Large intestine (tissue), 12 donors: ENCODE results near the gene DMAC1. TPM values are rescaled to one million over a fixed set of nuclear protein-coding genes. Genes with fewer than 3 reads are reported as not detected.

Source experiments
- DNase-seq, 2 donors: peaks; one replicate each; pipeline versions ENCODE4 v3.0.0 to v3.0.0-alpha.2; 2013
- H3K27ac ChIP-seq: one replicate; pipeline ENCODE4 v1.5.1; 2013; ENCODE audit warnings: low read length
- H3K27me3 ChIP-seq: 2 replicates; pipeline ENCODE4 v1.6.1; 2013; ENCODE audit warnings: low read length; ENCODE audit not compliant: control insufficient read depth, insufficient read depth
- H3K36me3 ChIP-seq: 2 replicates; pipeline ENCODE4 v1.6.1; 2013; ENCODE audit warnings: low read length; ENCODE audit not compliant: control insufficient read depth, insufficient read depth
- H3K4me1 ChIP-seq: one replicate; pipeline ENCODE4 v1.6.1; 2013; ENCODE audit warnings: low read length; ENCODE audit not compliant: control insufficient read depth, insufficient read depth
- H3K4me3 ChIP-seq: one replicate; pipeline ENCODE4 v1.5.1; 2013; ENCODE audit warnings: low read length
- H3K9me3 ChIP-seq: one replicate; pipeline ENCODE4 v1.6.1; 2013; ENCODE audit warnings: mild to moderate bottlenecking, low read depth, low read length, moderate library complexity; ENCODE audit not compliant: control insufficient read depth
- WGBS: methylation state at CpG from one replicate; pipeline ENCODE4 v1.1.5; 2013; ENCODE audit warnings: low lambda C conversion rate; ENCODE audit not compliant: insufficient coverage; 5-methylcytosine and 5-hydroxymethylcytosine counted together
- long read RNA-seq, 11 donors: transcript quantifications; one replicate each; lab custom pipeline, GENCODE V29; 2026
- polyA plus RNA-seq: library from polyadenylated mRNA; unstranded; fragments of 120-200 nt; gene quantifications from one replicate; pipeline ENCODE4 v1.2.1, GENCODE V29; 2013

Gene DMAC1, protein sequence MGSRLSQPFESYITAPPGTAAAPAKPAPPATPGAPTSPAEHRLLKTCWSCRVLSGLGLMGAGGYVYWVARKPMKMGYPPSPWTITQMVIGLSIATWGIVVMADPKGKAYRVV
- 46.5 TPM for polyA plus RNA-seq
- long read RNA-seq, donor 1, transcript DMAC1-201 (2 exons, 2,755 nt) = major isoform, 50 of 50 reads
- long read RNA-seq, donor 1, partial matches to known transcripts = 0 of 50 reads
- long read RNA-seq, donor 1, other reads (novel, unspliced or antisense) = 0 of 50 reads
- long read RNA-seq, donor 2, transcript DMAC1-201 (2 exons, 2,755 nt) = major isoform, 99 of 112 reads
- long read RNA-seq, donor 2, partial matches to known transcripts = 0 of 112 reads
- long read RNA-seq, donor 2, other reads (novel, unspliced or antisense) = 13 of 112 reads
- long read RNA-seq, donor 3 = 0 reads
- long read RNA-seq, donor 4, transcript DMAC1-201 (2 exons, 2,755 nt) = major isoform, 14 of 14 reads
- long read RNA-seq, donor 4, partial matches to known transcripts = 0 of 14 reads
- long read RNA-seq, donor 4, other reads (novel, unspliced or antisense) = 0 of 14 reads
- long read RNA-seq, donor 5, transcript DMAC1-201 (2 exons, 2,755 nt) = major isoform, 61 of 67 reads
- long read RNA-seq, donor 5, partial matches to known transcripts = 0 of 67 reads
- long read RNA-seq, donor 5, other reads (novel, unspliced or antisense) = 6 of 67 reads
- long read RNA-seq, donor 6, transcript DMAC1-201 (2 exons, 2,755 nt) = major isoform, 95 of 111 reads
- long read RNA-seq, donor 6, partial matches to known transcripts = 0 of 111 reads
- long read RNA-seq, donor 6, other reads (novel, unspliced or antisense) = 16 of 111 reads
- long read RNA-seq, donor 7, transcript DMAC1-201 (2 exons, 2,755 nt) = major isoform, 75 of 80 reads
- long read RNA-seq, donor 7, partial matches to known transcripts = 0 of 80 reads
- long read RNA-seq, donor 7, other reads (novel, unspliced or antisense) = 5 of 80 reads
- long read RNA-seq, donor 8, transcript DMAC1-201 (2 exons, 2,755 nt) = major isoform, 136 of 162 reads
- long read RNA-seq, donor 8, partial matches to known transcripts = 0 of 162 reads
- long read RNA-seq, donor 8, other reads (novel, unspliced or antisense) = 26 of 162 reads
- long read RNA-seq, donor 9, transcript DMAC1-201 (2 exons, 2,755 nt) = major isoform, 186 of 204 reads
- long read RNA-seq, donor 9, partial matches to known transcripts = 0 of 204 reads
- long read RNA-seq, donor 9, other reads (novel, unspliced or antisense) = 18 of 204 reads
- long read RNA-seq, donor 10, transcript DMAC1-201 (2 exons, 2,755 nt) = major isoform, 107 of 118 reads
- long read RNA-seq, donor 10, partial matches to known transcripts = 0 of 118 reads
- long read RNA-seq, donor 10, other reads (novel, unspliced or antisense) = 11 of 118 reads
- long read RNA-seq, donor 11, transcript DMAC1-201 (2 exons, 2,755 nt) = major isoform, 83 of 97 reads
- long read RNA-seq, donor 11, partial matches to known transcripts = 0 of 97 reads
- long read RNA-seq, donor 11, other reads (novel, unspliced or antisense) = 14 of 97 reads

DNA sequence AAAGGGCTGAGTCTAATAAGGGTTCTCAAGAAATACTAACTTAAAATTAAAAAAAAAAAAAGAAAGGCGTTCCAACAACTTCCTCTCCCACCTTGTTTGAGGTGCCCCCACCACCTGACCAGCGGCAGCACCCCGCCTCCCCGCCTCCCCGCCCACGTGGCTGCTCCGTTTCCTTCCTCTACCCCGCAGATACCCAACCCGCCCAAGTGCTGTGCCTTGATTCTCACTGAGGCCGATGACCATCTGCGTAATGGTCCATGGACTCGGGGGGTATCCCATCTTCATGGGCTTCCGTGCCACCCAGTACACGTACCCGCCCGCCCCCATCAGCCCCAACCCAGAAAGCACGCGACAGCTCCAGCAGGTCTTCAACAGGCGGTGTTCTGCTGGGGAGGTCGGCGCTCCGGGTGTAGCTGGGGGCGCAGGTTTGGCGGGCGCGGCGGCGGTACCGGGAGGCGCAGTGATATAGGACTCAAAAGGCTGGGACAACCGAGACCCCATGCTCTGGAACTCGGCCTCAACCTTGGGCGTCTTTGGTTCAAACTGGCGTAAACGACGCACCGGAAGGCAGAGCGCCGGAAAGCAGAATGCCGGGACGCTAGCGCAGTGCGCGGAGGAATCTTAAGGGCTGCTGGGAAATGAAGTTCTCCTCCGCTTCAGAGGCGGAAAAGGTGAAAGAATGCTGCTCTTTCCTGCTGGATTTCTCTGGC is at the start of gene DMAC1:
DMAC1 (minus strand) TSS at position 545 of the 710 bp plus-strand sequence; CDS start at position 501, 44 bp downstream.
- H3K36me3 ChIP-seq = peaks cover 8% of the 10 kb centered on the region
- peak; percentile 85 to 92 for DNase-seq
- H3K4me1 ChIP-seq = peaks cover 6% of the 10 kb centered on the region
- no peaks in the 10 kb centered on the region for H3K9me3 ChIP-seq
- peak within 1 kb of the TSS; percentile 78 for H3K27ac ChIP-seq
- no peaks in the 10 kb centered on the region for H3K27me3 ChIP-seq
- WGBS = no CpG with 5 or more reads among the region's 46 CpGs
- H3K4me3 ChIP-seq = peak within 1 kb of the TSS; percentile 96

DNA sequence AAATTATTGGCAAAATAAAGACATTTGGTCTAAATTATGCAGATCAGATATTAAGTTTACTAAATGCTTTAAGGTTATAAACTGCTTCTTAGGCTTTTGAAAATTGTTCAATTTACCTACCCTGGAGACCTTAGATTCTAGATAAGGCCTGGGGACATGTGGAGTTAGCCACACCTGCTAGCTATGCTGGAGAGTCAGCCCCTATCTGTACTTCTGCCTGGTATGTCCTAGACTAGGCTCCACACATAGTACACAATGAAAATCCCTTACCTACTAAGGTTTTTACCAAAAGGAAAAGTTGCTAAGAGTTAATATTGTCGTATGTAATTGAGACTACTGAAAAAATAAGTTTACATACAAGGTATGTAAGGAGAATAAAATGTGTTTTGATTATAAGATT is 49.8 kb upstream of the DMAC1 start:
- H3K36me3 ChIP-seq = no peaks in the 10 kb centered on the region
- no peak overlapping the region for H3K4me3 ChIP-seq
- no peak overlapping the region for H3K27ac ChIP-seq
- no peak for DNase-seq
- no peaks in the 10 kb centered on the region for H3K27me3 ChIP-seq
- H3K9me3 ChIP-seq = no peaks in the 10 kb centered on the region
- WGBS = 40% methylated on average over 1 of the region's 1 CpG
- H3K4me1 ChIP-seq = no peaks in the 10 kb centered on the region

DNA sequence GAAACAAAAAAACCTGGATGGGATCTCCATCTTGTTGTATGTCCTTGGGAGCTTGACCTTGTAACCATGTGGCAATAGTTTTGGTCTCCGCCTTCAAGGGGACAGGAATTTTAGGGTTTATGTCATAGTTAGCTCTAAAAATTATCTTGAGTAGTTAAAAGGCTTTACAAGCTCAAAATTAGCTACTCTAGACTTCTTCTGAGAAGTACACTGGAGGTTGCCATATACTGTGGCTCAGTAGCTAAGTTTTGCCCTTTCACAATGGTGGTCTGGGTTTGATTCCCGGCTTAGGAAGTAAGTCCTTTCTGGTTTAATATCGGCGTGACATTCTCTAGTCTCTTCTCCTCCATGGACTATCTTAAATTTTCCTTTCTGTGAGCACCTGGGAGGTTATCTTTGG is 48.9 kb upstream of the DMAC1 start:
- no peaks in the 10 kb centered on the region for H3K4me1 ChIP-seq
- 100% methylated on average over 2 of the region's 4 CpGs for WGBS
- H3K4me3 ChIP-seq = no peak overlapping the region
- H3K9me3 ChIP-seq = no peaks in the 10 kb centered on the region
- H3K27me3 ChIP-seq = no peaks in the 10 kb centered on the region
- no peaks in the 10 kb centered on the region for H3K36me3 ChIP-seq
- no peak overlapping the region for H3K27ac ChIP-seq
- no peak for DNase-seq

DNA sequence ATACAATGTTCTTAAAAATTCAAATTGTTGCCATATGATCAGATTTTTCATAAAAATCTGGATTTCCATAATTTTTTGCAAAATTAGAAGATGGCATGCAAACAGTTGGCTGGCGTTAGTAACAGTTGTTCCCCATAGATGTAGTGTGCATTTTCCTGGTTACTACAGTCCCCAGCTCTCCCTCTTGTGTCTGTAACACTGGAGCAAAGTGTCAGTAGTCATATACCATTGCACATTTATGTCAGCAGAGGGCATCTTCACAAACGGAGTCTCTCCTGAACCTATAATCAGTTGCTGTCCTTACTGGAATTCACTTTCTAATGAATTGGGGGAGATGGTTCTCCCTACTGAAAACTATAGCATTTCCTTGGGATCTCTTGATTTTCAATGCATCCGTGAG is 44.7 kb upstream of the DMAC1 start:
- no peaks in the 10 kb centered on the region for H3K9me3 ChIP-seq
- WGBS = no CpG with 5 or more reads among the region's 3 CpGs
- H3K36me3 ChIP-seq = no peaks in the 10 kb centered on the region
- H3K27me3 ChIP-seq = no peaks in the 10 kb centered on the region
- no peak overlapping the region for H3K27ac ChIP-seq
- DNase-seq = peak in 1 of 2 donors; percentile 20
- H3K4me3 ChIP-seq = no peak overlapping the region
- H3K4me1 ChIP-seq = no peaks in the 10 kb centered on the region

DNA sequence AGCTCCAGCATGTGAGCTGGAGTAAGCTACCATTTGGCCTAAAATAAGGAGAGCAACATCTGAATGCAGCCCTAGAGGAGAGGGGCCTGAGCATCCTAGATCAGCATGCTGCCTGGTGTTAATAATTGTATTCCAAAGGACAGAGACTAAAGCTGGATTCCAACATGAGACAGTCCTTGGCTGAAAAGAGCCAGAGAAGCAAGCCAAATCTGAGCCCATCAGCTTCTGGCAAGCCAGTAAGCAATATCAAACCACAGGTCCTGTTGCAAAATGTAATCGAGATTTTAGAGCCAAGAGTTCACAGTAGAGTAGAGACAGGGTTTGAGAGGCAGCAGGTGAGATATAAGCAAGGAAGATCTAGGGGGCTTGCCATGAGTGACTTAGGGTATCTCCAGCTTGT is 42.3 kb upstream of the DMAC1 start:
- Histone ChIP-seq H3K4me3 (no peak overlapping the region), H3K27ac (no peak overlapping the region), H3K9me3 (no peaks in the 10 kb centered on the region), H3K4me1 (no peaks in the 10 kb centered on the region), H3K36me3 (no peaks in the 10 kb centered on the region), H3K27me3 (no peaks in the 10 kb centered on the region)
- WGBS = no CpG with 5 or more reads among the region's 1 CpG
- DNase-seq = no peak

DNA sequence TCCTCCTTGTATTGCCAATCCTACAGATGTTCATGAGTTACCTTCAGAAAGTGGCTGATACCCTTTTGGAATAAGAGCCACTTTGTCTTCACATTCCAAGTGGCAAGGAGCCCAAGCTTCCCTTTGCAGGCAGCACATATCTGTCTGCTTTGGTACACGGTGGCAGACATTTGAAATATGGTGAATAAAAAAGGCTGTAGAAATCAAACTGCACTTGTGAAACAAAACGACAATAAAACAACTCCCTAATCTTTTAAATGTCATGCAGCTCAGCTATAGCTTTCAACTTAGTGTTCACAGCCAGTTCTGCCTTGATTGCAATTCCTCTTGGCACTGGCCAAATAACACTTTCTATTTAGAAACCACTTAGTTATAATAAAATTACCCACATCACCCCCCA is 35.0 kb upstream of the DMAC1 start:
- DNase-seq = no peak
- H3K27ac ChIP-seq = no peak overlapping the region
- no peaks in the 10 kb centered on the region for H3K9me3 ChIP-seq
- H3K27me3 ChIP-seq = no peaks in the 10 kb centered on the region
- no peak overlapping the region for H3K4me3 ChIP-seq
- no peaks in the 10 kb centered on the region for H3K36me3 ChIP-seq
- no peaks in the 10 kb centered on the region for H3K4me1 ChIP-seq
- WGBS = no CpG with 5 or more reads among the region's 2 CpGs

DNA sequence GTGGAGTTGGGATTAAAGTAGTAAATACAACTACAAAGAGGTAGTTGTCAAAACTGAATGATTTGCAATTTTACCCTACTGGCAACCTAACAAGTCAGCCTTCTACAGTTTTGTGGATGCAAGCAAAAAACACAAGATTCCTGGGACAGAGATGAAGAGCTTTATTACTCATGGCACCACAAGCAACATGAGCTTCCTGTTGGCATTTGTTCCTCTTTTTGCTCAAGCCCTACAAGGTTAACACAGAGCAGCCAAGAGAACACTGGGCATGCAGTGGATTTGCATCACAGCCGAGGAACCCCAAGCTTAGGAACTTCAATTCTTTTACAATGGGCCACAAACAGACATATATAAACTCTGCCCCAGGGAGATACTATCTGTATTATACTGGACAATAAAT is 28.8 kb upstream of the DMAC1 start:
- no peaks in the 10 kb centered on the region for H3K27me3 ChIP-seq
- no peak for DNase-seq
- H3K4me3 ChIP-seq = no peak overlapping the region
- H3K4me1 ChIP-seq = no peaks in the 10 kb centered on the region
- no CpG with 5 or more reads among the region's 1 CpG for WGBS
- no peak overlapping the region for H3K27ac ChIP-seq
- no peaks in the 10 kb centered on the region for H3K36me3 ChIP-seq
- H3K9me3 ChIP-seq = no peaks in the 10 kb centered on the region

DNA sequence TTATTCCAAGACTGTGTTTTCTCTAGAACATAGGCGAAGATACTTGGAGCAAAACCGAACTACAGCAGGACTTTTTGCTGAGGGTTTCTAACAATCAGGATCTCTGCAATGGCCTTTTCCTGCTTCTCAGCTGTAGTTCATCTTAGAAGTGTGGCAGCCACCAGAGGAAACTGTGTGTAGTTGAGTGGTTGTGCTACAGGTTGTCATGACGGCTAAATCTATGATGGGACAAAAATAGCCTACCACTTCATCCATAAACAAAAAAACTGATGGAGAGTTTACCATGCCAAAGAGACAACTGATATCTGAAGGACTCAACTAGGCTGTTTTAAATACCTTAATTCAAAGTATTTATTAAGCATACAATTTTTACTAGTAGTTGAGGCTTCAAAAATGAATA is 28.2 kb upstream of the DMAC1 start:
- 88% methylated on average over 1 of the region's 3 CpGs for WGBS

DNA sequence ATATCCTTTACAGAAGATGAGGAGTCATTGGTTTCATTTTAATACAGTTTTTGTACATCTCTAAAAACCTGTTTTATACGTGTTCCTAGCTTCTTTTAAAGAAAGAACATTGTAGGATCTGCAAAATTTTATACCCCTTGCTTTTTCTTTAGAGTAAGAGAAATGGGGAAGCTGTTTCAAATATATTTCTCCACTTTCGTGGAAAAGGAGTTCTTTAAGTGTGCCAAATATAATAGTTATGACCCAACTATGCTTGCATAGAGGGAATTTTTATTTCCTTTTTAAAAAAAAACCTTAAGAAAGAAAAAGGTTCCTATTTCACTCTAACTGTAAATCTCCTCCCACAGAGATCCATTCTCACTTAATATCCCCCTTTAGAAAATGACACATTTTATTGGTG is 27.5 kb upstream of the DMAC1 start:
- Histone ChIP-seq H3K9me3 (no peaks in the 10 kb centered on the region), H3K4me1 (no peaks in the 10 kb centered on the region), H3K27me3 (no peaks in the 10 kb centered on the region), H3K4me3 (no peak overlapping the region), H3K36me3 (no peaks in the 10 kb centered on the region), H3K27ac (no peak overlapping the region)
- WGBS = 86% methylated on average over 1 of the region's 2 CpGs
- no peak for DNase-seq

More for the DNA sequence above, 28.2 kb upstream of the DMAC1 start:
- no peak for DNase-seq
- Histone ChIP-seq H3K36me3 (no peaks in the 10 kb centered on the region), H3K4me3 (no peak overlapping the region), H3K27me3 (no peaks in the 10 kb centered on the region), H3K9me3 (no peaks in the 10 kb centered on the region), H3K4me1 (no peaks in the 10 kb centered on the region), H3K27ac (no peak overlapping the region)
